HEK293 (cell line): ENCODE data around the gene DUSP14.

ENCODE experiments used
- FEZF1 ChIP-seq: fragments of 450-650 bp; formaldehyde crosslinking; IDR thresholded peaks from 2 replicates; pipeline ENCODE4 v1.5.1; 2016; ENCODE audit warnings: missing biosample characterization, missing genetic modification characterization
- IKZF3 ChIP-seq: fragments of 450-650 bp; IDR thresholded peaks from 2 replicates; pipeline ENCODE4 v1.5.0; 2018; ENCODE audit warnings: missing biosample characterization, mild to moderate bottlenecking, missing genetic modification characterization, moderate library complexity
- INSM2 ChIP-seq: fragments of 450-650 bp; formaldehyde crosslinking; IDR thresholded peaks from 2 replicates; pipeline ENCODE4 v1.5.1; 2016; ENCODE audit warnings: missing biosample characterization, missing genetic modification characterization
- MZF1 ChIP-seq: fragments of 450-650 bp; formaldehyde crosslinking; IDR thresholded peaks from 2 replicates; pipeline ENCODE4 v1.5.1; 2017; ENCODE audit warnings: missing biosample characterization, missing genetic modification characterization, borderline replicate concordance
- PRDM2 ChIP-seq: fragments of 450-650 bp; formaldehyde crosslinking; IDR thresholded peaks from 2 replicates; pipeline ENCODE4 v1.5.1; 2016; ENCODE audit warnings: missing biosample characterization, missing genetic modification characterization, borderline replicate concordance
- PRDM6 ChIP-seq: fragments of 450-650 bp; formaldehyde crosslinking; IDR thresholded peaks from 2 replicates; pipeline ENCODE4 v1.5.1; 2017; ENCODE audit warnings: missing biosample characterization, missing genetic modification characterization
- SP2 ChIP-seq: fragments of 450-650 bp; formaldehyde crosslinking; IDR thresholded peaks from 2 replicates; pipeline ENCODE4 v1.5.1; 2016; ENCODE audit warnings: missing biosample characterization, missing genetic modification characterization
- TCF7L2 ChIP-seq: IDR thresholded peaks from 2 replicates; pipeline ENCODE4 v1.6.1; 2011; ENCODE audit warnings: low read depth, mild to moderate bottlenecking, inconsistent platforms, low read length, moderate library complexity, borderline replicate concordance
- ZFP41 ChIP-seq: fragments of 450-650 bp; formaldehyde crosslinking; IDR thresholded peaks from 2 replicates; pipeline ENCODE4 v1.5.1; 2016; ENCODE audit warnings: missing biosample characterization, missing genetic modification characterization, borderline replicate concordance
- ZNF114 ChIP-seq: fragments of 450-650 bp; formaldehyde crosslinking; IDR thresholded peaks from 2 replicates; pipeline ENCODE4 v1.5.0; 2017; ENCODE audit warnings: missing biosample characterization, missing genetic modification characterization
- ZNF23 ChIP-seq: fragments of 450-650 bp; formaldehyde crosslinking; IDR thresholded peaks from 2 replicates; pipeline ENCODE4 v1.5.1; 2016; ENCODE audit warnings: missing biosample characterization, missing genetic modification characterization, borderline replicate concordance
- ZNF354C ChIP-seq: fragments of 450-650 bp; formaldehyde crosslinking; IDR thresholded peaks from 2 replicates; pipeline ENCODE4 v1.5.1; 2016; ENCODE audit warnings: missing biosample characterization, missing genetic modification characterization, low read depth, borderline replicate concordance
- ZNF473 ChIP-seq: fragments of 450-650 bp; formaldehyde crosslinking; IDR thresholded peaks from 2 replicates; pipeline ENCODE4 v1.5.1; 2017; ENCODE audit warnings: missing biosample characterization, missing genetic modification characterization
- ZNF521 ChIP-seq: fragments of 450-650 bp; formaldehyde crosslinking; IDR thresholded peaks from 2 replicates; pipeline ENCODE4 v1.5.1; 2017; ENCODE audit warnings: missing biosample characterization, mild to moderate bottlenecking, missing genetic modification characterization
- ZNF529 ChIP-seq: fragments of 450-650 bp; formaldehyde crosslinking; IDR thresholded peaks from 2 replicates; pipeline ENCODE4 v1.5.1; 2017; ENCODE audit warnings: missing genetic modification characterization, missing biosample characterization; ENCODE audit not compliant: insufficient replicate concordance
- ZNF610 ChIP-seq: fragments of 450-650 bp; formaldehyde crosslinking; IDR thresholded peaks from 2 replicates; pipeline ENCODE4 v1.5.1; 2016; ENCODE audit warnings: missing biosample characterization, missing genetic modification characterization, borderline replicate concordance
- ZNF654 ChIP-seq: fragments of 450-650 bp; formaldehyde crosslinking; IDR thresholded peaks from 2 replicates; pipeline ENCODE4 v1.5.1; 2016; ENCODE audit warnings: low read depth, missing biosample characterization, missing genetic modification characterization
- ZNF768 ChIP-seq: fragments of 450-650 bp; formaldehyde crosslinking; IDR thresholded peaks from 2 replicates; pipeline ENCODE4 v1.5.1; 2018; ENCODE audit warnings: missing biosample characterization, mild to moderate bottlenecking, missing genetic modification characterization
- ZNF830 ChIP-seq: fragments of 450-650 bp; IDR thresholded peaks from 2 replicates; pipeline ENCODE4 v1.5.0; 2018; ENCODE audit warnings: missing biosample characterization, missing genetic modification characterization, low read depth, mild to moderate bottlenecking, moderate library complexity
- ZNF837 ChIP-seq: fragments of 450-650 bp; formaldehyde crosslinking; IDR thresholded peaks from 2 replicates; pipeline ENCODE4 v1.5.1; 2016; ENCODE audit warnings: missing biosample characterization, missing genetic modification characterization
- ZNF843 ChIP-seq: fragments of 450-650 bp; formaldehyde crosslinking; IDR thresholded peaks from 2 replicates; pipeline ENCODE4 v1.5.1; 2016; ENCODE audit warnings: missing biosample characterization, missing genetic modification characterization
- TF ChIP-seq, protein P1 (sequence below): fragments of 450-650 bp; formaldehyde crosslinking; IDR thresholded peaks from 2 replicates; pipeline ENCODE4 v1.5.1; 2016; ENCODE audit warnings: missing biosample characterization, missing genetic modification characterization
- TF ChIP-seq, protein P2 (sequence below): fragments of 450-650 bp; formaldehyde crosslinking; IDR thresholded peaks from 2 replicates; pipeline ENCODE4 v1.5.1; 2016; ENCODE audit warnings: missing biosample characterization, missing genetic modification characterization, borderline replicate concordance

Gene DUSP14

GRCh38 chr17:37488009-37488604 lies 1.6 kb upstream of the DUSP14 start (continued):
- TF ChIP-seq INSM2 (tag by site-specific recombination) (peak; percentile 99), ZNF521 (no peak), ZNF843 (tag by site-specific recombination) (peak; percentile 81), ZNF473 (tag by site-specific recombination) (no peak), ZNF654 (tag by site-specific recombination) (no peak), ZNF837 (no peak), PRDM2 (tag by site-specific recombination) (no peak), FEZF1 (tag by site-specific recombination) (peak; percentile 100), ZNF354C (tag by site-specific recombination) (no peak), SP2 (tag by site-specific recombination) (peak; percentile 13), TCF7L2 (no peak), PRDM6 (tag by site-specific recombination) (peak; percentile 98), IKZF3 (peak; percentile 87), ZFP41 (tag by site-specific recombination) (no peak), MZF1 (tag by site-specific recombination) (peak; percentile 91), ZNF830 (tag by site-specific recombination) (no peak), ZNF23 (tag by site-specific recombination) (no peak), ZNF114 (tag by site-specific recombination) (no peak), ZNF768 (tag by site-specific recombination) (no peak), ZNF529 (no peak), ZNF610 (no peak)
- TF ChIP-seq, protein P1, sequence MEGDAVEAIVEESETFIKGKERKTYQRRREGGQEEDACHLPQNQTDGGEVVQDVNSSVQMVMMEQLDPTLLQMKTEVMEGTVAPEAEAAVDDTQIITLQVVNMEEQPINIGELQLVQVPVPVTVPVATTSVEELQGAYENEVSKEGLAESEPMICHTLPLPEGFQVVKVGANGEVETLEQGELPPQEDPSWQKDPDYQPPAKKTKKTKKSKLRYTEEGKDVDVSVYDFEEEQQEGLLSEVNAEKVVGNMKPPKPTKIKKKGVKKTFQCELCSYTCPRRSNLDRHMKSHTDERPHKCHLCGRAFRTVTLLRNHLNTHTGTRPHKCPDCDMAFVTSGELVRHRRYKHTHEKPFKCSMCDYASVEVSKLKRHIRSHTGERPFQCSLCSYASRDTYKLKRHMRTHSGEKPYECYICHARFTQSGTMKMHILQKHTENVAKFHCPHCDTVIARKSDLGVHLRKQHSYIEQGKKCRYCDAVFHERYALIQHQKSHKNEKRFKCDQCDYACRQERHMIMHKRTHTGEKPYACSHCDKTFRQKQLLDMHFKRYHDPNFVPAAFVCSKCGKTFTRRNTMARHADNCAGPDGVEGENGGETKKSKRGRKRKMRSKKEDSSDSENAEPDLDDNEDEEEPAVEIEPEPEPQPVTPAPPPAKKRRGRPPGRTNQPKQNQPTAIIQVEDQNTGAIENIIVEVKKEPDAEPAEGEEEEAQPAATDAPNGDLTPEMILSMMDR (tag by site-specific recombination): no peak
- TF ChIP-seq, protein P2, sequence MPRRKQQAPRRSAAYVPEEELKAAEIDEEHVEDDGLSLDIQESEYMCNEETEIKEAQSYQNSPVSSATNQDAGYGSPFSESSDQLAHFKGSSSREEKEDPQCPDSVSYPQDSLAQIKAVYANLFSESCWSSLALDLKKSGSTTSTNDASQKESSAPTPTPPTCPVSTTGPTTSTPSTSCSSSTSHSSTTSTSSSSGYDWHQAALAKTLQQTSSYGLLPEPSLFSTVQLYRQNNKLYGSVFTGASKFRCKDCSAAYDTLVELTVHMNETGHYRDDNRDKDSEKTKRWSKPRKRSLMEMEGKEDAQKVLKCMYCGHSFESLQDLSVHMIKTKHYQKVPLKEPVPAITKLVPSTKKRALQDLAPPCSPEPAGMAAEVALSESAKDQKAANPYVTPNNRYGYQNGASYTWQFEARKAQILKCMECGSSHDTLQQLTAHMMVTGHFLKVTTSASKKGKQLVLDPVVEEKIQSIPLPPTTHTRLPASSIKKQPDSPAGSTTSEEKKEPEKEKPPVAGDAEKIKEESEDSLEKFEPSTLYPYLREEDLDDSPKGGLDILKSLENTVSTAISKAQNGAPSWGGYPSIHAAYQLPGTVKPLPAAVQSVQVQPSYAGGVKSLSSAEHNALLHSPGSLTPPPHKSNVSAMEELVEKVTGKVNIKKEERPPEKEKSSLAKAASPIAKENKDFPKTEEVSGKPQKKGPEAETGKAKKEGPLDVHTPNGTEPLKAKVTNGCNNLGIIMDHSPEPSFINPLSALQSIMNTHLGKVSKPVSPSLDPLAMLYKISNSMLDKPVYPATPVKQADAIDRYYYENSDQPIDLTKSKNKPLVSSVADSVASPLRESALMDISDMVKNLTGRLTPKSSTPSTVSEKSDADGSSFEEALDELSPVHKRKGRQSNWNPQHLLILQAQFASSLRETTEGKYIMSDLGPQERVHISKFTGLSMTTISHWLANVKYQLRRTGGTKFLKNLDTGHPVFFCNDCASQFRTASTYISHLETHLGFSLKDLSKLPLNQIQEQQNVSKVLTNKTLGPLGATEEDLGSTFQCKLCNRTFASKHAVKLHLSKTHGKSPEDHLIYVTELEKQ: peak; percentile 93
